ENCODE results near the gene PRR20G. TPM values are rescaled to one million over a fixed set of nuclear protein-coding genes. Genes with fewer than 3 reads are reported as not detected.

Gene PRR20G
- not detected for total RNA-seq
- polyA plus RNA-seq = not detected
- long read RNA-seq, donor 1 = 0 reads
- long read RNA-seq, donor 2 = 0 reads

- Histone ChIP-seq H3K27ac (no peak within 1 kb of the TSS), H3K4me3 (no peak within 1 kb of the TSS), H3K9me3 (peaks cover 0 to 11% (median 0%) of the 10 kb centered on the region in 8 donors), H3K27me3 (replicated peaks in 1 of 7) (no peaks in the 10 kb centered on the region), H3K4me1 (no peaks in the 10 kb centered on the region), H3K36me3 (no peaks in the 10 kb centered on the region)
- TF ChIP-seq CTCF (IDR thresholded peaks at IDR 0.05 in 8 of 11, conservative IDR thresholded peaks at IDR 0.05 in 3 of 11) = no peak
- 79 to 88% (median 85%) methylated on average over 17 of the region's 17 CpGs for WGBS, 5 donors
- intact Hi-C loops (cut with DNase I; ENCODE audit: low total_unique reads) = no loop called here
- no peak for DNase-seq
Observed at GRCh38 chr3:127287840-127288239, at the start of gene PRR20G. TSS of gene PRR20G (minus strand) at chr3:127288046. CDS start at chr3:127287365, 681 bp downstream.

DNA sequence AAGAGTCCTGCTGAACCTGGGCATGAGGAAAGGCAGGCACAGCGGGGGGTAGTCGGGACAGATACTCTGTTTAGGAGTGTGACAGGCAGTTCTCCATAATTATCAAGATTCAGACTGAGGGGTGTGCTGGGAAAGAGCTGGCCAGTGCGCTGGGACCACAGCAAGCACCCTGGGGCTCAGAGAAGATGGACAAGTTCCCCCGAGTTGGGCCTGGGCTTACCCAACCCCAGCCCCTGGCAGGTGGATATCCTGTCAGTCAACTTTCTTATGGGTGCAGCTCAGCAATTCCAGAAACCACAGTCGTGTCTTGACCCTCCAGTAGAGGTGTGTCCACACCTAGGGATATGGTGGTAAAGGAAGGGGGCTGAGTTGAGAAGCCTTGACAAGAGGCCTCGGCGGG is 49.2 kb upstream of the PRR20G start:
- 78 to 91% (median 88%) methylated on average over 6 to 7 of the region's 7 CpGs for WGBS, 5 donors
- Histone ChIP-seq H3K27ac (no peak overlapping the region), H3K27me3 (replicated peaks in 1 of 7) (peaks cover 3 to 63% (median 21%) of the 10 kb centered on the region in 7 donors), H3K9me3 (peaks cover 3 to 34% (median 23%) of the 10 kb centered on the region in 8 donors), H3K4me3 (no peak overlapping the region), H3K4me1 (no peaks in the 10 kb centered on the region), H3K36me3 (no peaks in the 10 kb centered on the region)
- no peak for DNase-seq
- TF ChIP-seq CTCF (IDR thresholded peaks at IDR 0.05 in 8 of 11, conservative IDR thresholded peaks at IDR 0.05 in 3 of 11) = no peak
- no peak for TF ChIP-seq POLR2A (IDR thresholded peaks at IDR 0.05)
- TF ChIP-seq POLR2AphosphoS5 (IDR thresholded peaks at IDR 0.05) = no peak
- intact Hi-C loops (cut with DNase I; ENCODE audit: low total_unique reads) = no loop called here

GRCh38 chr3:127336101-127336500 is 48.3 kb upstream of the PRR20G start:
- H3K27ac ChIP-seq = no peak overlapping the region
- WGBS, 5 donors = 63 to 73% (median 67%) methylated on average over 5 of the region's 5 CpGs
- TF ChIP-seq POLR2A (IDR thresholded peaks at IDR 0.05) (no peak), POLR2AphosphoS5 (IDR thresholded peaks at IDR 0.05) (no peak), CTCF (IDR thresholded peaks at IDR 0.05 in 8 of 11, conservative IDR thresholded peaks at IDR 0.05 in 3 of 11) (no peak)
- intact Hi-C loops (cut with DNase I; ENCODE audit: low total_unique reads) = no loop called here
- no peaks in the 10 kb centered on the region for H3K4me1 ChIP-seq
- H3K9me3 ChIP-seq = peaks cover 3 to 43% (median 32%) of the 10 kb centered on the region in 8 donors
- H3K36me3 ChIP-seq = no peaks in the 10 kb centered on the region
- no peak for DNase-seq
- H3K27me3 ChIP-seq (replicated peaks in 1 of 7) = peaks cover 3 to 54% (median 21%) of the 10 kb centered on the region in 7 donors
- H3K4me3 ChIP-seq = no peak overlapping the region

DNA sequence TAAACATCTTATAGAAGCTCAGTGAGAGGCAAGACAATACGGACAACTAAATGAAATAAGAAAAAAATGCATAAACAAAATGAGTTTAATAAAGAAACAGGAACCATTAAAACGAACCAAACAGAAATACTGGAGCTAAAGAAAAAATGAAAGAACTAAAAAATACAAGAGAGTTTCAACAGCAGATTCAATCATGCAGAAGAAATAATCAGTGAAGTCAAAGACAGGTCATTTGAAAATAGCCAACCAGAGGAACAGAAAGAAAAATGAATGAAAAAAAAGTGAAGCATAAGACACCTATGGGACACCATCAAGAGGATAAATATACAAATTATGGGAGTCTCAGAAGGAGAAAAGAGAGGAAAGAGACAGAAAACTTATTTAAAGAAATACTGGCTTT is 42.5 kb upstream of the PRR20G start:
- TF ChIP-seq POLR2A (IDR thresholded peaks at IDR 0.05) = no peak
- no peak for TF ChIP-seq POLR2AphosphoS5 (IDR thresholded peaks at IDR 0.05)
- TF ChIP-seq CTCF (IDR thresholded peaks at IDR 0.05 in 8 of 11, conservative IDR thresholded peaks at IDR 0.05 in 3 of 11) = no peak
- DNase-seq = no peak
- intact Hi-C loops (cut with DNase I; ENCODE audit: low total_unique reads) = no loop called here
- Histone ChIP-seq H3K4me3 (no peak overlapping the region), H3K36me3 (no peaks in the 10 kb centered on the region), H3K4me1 (no peaks in the 10 kb centered on the region), H3K9me3 (peaks cover 3 to 76% (median 56%) of the 10 kb centered on the region in 8 donors), H3K27me3 (replicated peaks in 1 of 7) (no peaks in the 10 kb centered on the region), H3K27ac (no peak overlapping the region)
- 65 to 80% (median 70%) methylated on average over 2 of the region's 2 CpGs for WGBS, 5 donors
